Breast epithelium (tissue), 4 donors: ENCODE measurements around the gene SERPINA12. TPM values are rescaled to one million over a fixed set of nuclear protein-coding genes. Genes with fewer than 3 reads are reported as not detected.

Source experiments
- DNase-seq, 2 donors: peaks; one replicate each; pipeline ENCODE4 v3.0.0-alpha.2; 2019; ENCODE audit warnings: low spot score in 2 of 2
- H3K27ac ChIP-seq, 2 donors: fragments of 200-600 bp; sonication (generic) in 1 of 2; one replicate each; pipeline ENCODE4 v1.5.1; 2016 to 2019; ENCODE audit warnings: mild to moderate bottlenecking in 1 of 2
- H3K27me3 ChIP-seq, 2 donors: fragments of 200-600 bp; sonication (generic) in 1 of 2; one replicate each; pipeline versions ENCODE4 v1.5.1 to v1.6.0; 2017 to 2019; ENCODE audit warnings: control low read depth in 1 of 2, mild to moderate bottlenecking in 1 of 2
- H3K36me3 ChIP-seq: fragments of 200-600 bp; one replicate; pipeline ENCODE4 v1.5.1; 2019
- H3K4me1 ChIP-seq, 2 donors: fragments of 200-600 bp; sonication (generic); one replicate each; pipeline ENCODE4 v1.5.1; 2016 to 2019; ENCODE audit warnings: control low read depth in 1 of 2
- H3K4me3 ChIP-seq, 3 donors: fragments of 200-600 bp; sonication (generic); 1 replicate in 2 of 3; 2 replicates in 1 of 3; pipeline ENCODE4 v1.5.1; 2016 to 2019; ENCODE audit warnings: mild to moderate bottlenecking in 3 of 3, moderate library complexity in 2 of 3
- H3K9me3 ChIP-seq, 2 donors: fragments of 200-600 bp; sonication (generic) in 1 of 2; one replicate each; pipeline ENCODE4 v1.5.1; 2016 to 2019; ENCODE audit warnings: control low read depth in 1 of 2
- CTCF ChIP-seq, 3 donors: fragments of 450-650 bp; IDR thresholded peaks; one replicate each; pipeline ENCODE4 v1.5.1; 2016 to 2017; ENCODE audit warnings: antibody characterized with exemption in 3 of 3, mild to moderate bottlenecking in 3 of 3, moderate library complexity in 3 of 3
- POLR2A ChIP-seq: fragments of 450-650 bp; IDR thresholded peaks from one replicate; pipeline ENCODE4 v1.6.1; 2016; ENCODE audit warnings: antibody characterized with exemption, mild to moderate bottlenecking, moderate library complexity
- POLR2AphosphoS5 ChIP-seq, 3 donors: sonication (generic); formaldehyde crosslinking; IDR thresholded peaks; one replicate each; pipeline ENCODE4 v1.6.1; 2017; ENCODE audit warnings: antibody characterized with exemption in 3 of 3
- intact Hi-C: fragments of 100-400 bp; cut with DNase I; formaldehyde crosslinking; loops from one replicate; pipeline ENCODE4 v1.15.1; 2023; ENCODE audit warnings: low total_unique reads
- total RNA-seq, 3 donors: library from RNA; depleted of rRNA; stranded (reverse); fragments of >200 nt; gene quantifications; one replicate each; pipeline ENCODE4 v1.1.0, GENCODE V29; 2016

Gene SERPINA12
- total RNA-seq, 3 donors from 2014 or later: not detected

- H3K9me3 ChIP-seq: no peaks in the 10 kb centered on the region
- no peak overlapping the region for H3K4me3 ChIP-seq
- intact Hi-C loops: no loop called here
- no peak for TF ChIP-seq POLR2A
- no peak for TF ChIP-seq POLR2AphosphoS5 (IDR thresholded peaks at IDR 0.05)
- no peak for TF ChIP-seq CTCF (IDR thresholded peaks at IDR 0.05)
- DNase-seq: peak in 1 of 2 donors; percentile 28
- H3K4me1 ChIP-seq: no peaks in the 10 kb centered on the region
- no peaks in the 10 kb centered on the region for H3K36me3 ChIP-seq
- H3K27me3 ChIP-seq: no peaks in the 10 kb centered on the region
- no peak overlapping the region for H3K27ac ChIP-seq
Measured at GRCh38 chr14:94522115-94522724, 13.0 kb upstream of the SERPINA12 start.

- DNase-seq: no peak
Measured at GRCh38 chr14:94521375-94522114, 12.3 kb upstream of the SERPINA12 start.

GRCh38 chr14:94517641-94518257 is 8.5 kb upstream of the SERPINA12 start:
- H3K9me3 ChIP-seq: no peaks in the 10 kb centered on the region
- no peaks in the 10 kb centered on the region for H3K36me3 ChIP-seq
- no peaks in the 10 kb centered on the region for H3K27me3 ChIP-seq
- DNase-seq: peak; percentile 44 to 74
- peaks cover 0 to 5% of the 10 kb centered on the region in 2 donors for H3K4me1 ChIP-seq
- H3K4me3 ChIP-seq: no peak overlapping the region
- TF ChIP-seq POLR2A: no peak
- peak in 2 of 3 donors; percentile 25 to 83 for TF ChIP-seq POLR2AphosphoS5 (IDR thresholded peaks at IDR 0.05)
- intact Hi-C loops: no loop called here
- peak overlapping the region; percentile 72 to 75 for H3K27ac ChIP-seq

More at GRCh38 chr14:94521375-94522114, 12.3 kb upstream of the SERPINA12 start:
- intact Hi-C loops: no loop called here
- Histone ChIP-seq H3K36me3 (no peaks in the 10 kb centered on the region), H3K27me3 (no peaks in the 10 kb centered on the region), H3K27ac (no peak overlapping the region), H3K9me3 (no peaks in the 10 kb centered on the region), H3K4me1 (peaks cover 0 to 5% of the 10 kb centered on the region in 2 donors), H3K4me3 (no peak overlapping the region)
- TF ChIP-seq CTCF (IDR thresholded peaks at IDR 0.05) (no peak), POLR2A (no peak), POLR2AphosphoS5 (IDR thresholded peaks at IDR 0.05) (no peak)

- peak overlapping the region; percentile 72 to 75 for H3K27ac ChIP-seq
- TF ChIP-seq POLR2A (no peak), POLR2AphosphoS5 (IDR thresholded peaks at IDR 0.05) (no peak), CTCF (IDR thresholded peaks at IDR 0.05) (no peak)
Measured at GRCh38 chr14:94517248-94517640, 8.0 kb upstream of the SERPINA12 start.

GRCh38 chr14:94515856-94516255 is 6.6 kb upstream of the SERPINA12 start:
- Histone ChIP-seq H3K4me1 (peaks cover 0 to 5% of the 10 kb centered on the region in 2 donors), H3K9me3 (no peaks in the 10 kb centered on the region), H3K36me3 (no peaks in the 10 kb centered on the region), H3K4me3 (no peak overlapping the region), H3K27ac (no peak overlapping the region), H3K27me3 (no peaks in the 10 kb centered on the region)
- intact Hi-C loops: no loop called here
- TF ChIP-seq POLR2A: no peak
- no peak for TF ChIP-seq CTCF (IDR thresholded peaks at IDR 0.05)
- TF ChIP-seq POLR2AphosphoS5 (IDR thresholded peaks at IDR 0.05): no peak
- peak in 1 of 2 donors; percentile 35 for DNase-seq

More at GRCh38 chr14:94517248-94517640, 8.0 kb upstream of the SERPINA12 start:
- Histone ChIP-seq H3K4me1 (peaks cover 0 to 5% of the 10 kb centered on the region in 2 donors), H3K36me3 (no peaks in the 10 kb centered on the region), H3K27me3 (no peaks in the 10 kb centered on the region), H3K4me3 (no peak overlapping the region), H3K9me3 (no peaks in the 10 kb centered on the region)
- intact Hi-C loops: no loop called here
- no peak for DNase-seq
